GM23338 (cell line): Measurements from ENCODE around the gene CD82.

ENCODE experiments used
- EZH2 ChIP-seq: fragments of 200-600 bp; sonication (generic); IDR thresholded peaks from one replicate; pipeline ENCODE4 v1.8.0; 2017; ENCODE audit warnings: antibody characterized with exemption, mild to moderate bottlenecking, low read depth; ENCODE audit not compliant: unreplicated experiment
- JUNB ChIP-seq: IDR thresholded peaks from one replicate; pipeline ENCODE4 v1.6.1; 2016; ENCODE audit warnings: antibody characterized with exemption; ENCODE audit not compliant: unreplicated experiment
- POLR2AphosphoS5 ChIP-seq: IDR thresholded peaks from 2 replicates; pipeline ENCODE4 v1.6.1; 2016; ENCODE audit warnings: antibody characterized with exemption, low read depth
- REST ChIP-seq: IDR thresholded peaks from one replicate; pipeline ENCODE4 v1.6.1; 2018; ENCODE audit warnings: antibody characterized with exemption; ENCODE audit not compliant: unreplicated experiment
- TF ChIP-seq, protein P1 (sequence below), 2 experiments: fragments of 200-600 bp in 1 of 2; sonication (generic) in 1 of 2; conservative IDR thresholded peaks; 2 replicates each; pipeline versions ENCODE4 v1.5.1 to v1.6.1; 2016 to 2017; ENCODE audit warnings: antibody characterized with exemption in 2 of 2, low read depth in 2 of 2, mild to moderate bottlenecking in 2 of 2, moderate library complexity in 1 of 2

DNA sequence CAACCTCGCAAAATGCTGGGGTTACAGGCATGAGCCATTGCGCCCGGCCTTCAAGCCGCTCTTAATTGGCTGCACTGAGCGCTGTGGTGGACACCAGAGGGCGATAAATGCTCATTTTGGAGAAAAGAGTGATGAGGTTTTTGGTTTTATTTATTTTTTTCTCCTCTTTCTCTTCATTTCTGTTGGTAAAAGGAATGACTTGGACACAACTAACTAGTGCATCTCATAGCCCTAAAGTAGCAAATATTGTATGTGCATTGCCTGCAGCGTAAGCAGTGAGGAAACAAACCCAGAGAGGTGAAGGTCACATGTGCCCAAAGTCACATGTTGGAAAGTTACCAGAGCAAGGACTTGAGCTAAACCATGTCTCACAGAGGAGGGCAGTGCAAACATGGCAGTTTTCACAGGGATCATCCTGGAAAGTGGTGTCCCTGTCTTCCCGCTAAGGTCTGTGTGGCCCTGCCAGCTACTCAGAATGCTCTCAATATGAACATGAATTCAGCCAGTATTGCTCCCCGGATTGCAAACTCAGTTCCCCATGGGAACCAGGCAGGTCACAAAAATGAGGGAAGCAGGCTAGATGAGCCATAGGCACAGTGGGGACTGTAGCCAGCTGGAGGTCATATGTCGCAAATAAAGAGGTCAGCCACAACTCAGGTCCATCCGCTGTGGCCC lies 8.6 kb upstream of the CD82 start:
- TF ChIP-seq, protein P1, sequence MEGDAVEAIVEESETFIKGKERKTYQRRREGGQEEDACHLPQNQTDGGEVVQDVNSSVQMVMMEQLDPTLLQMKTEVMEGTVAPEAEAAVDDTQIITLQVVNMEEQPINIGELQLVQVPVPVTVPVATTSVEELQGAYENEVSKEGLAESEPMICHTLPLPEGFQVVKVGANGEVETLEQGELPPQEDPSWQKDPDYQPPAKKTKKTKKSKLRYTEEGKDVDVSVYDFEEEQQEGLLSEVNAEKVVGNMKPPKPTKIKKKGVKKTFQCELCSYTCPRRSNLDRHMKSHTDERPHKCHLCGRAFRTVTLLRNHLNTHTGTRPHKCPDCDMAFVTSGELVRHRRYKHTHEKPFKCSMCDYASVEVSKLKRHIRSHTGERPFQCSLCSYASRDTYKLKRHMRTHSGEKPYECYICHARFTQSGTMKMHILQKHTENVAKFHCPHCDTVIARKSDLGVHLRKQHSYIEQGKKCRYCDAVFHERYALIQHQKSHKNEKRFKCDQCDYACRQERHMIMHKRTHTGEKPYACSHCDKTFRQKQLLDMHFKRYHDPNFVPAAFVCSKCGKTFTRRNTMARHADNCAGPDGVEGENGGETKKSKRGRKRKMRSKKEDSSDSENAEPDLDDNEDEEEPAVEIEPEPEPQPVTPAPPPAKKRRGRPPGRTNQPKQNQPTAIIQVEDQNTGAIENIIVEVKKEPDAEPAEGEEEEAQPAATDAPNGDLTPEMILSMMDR (conservative IDR thresholded peaks at IDR 0.05; ENCODE audit: low read depth in 2 of 2) = peak; percentile 83 to 97
- TF ChIP-seq POLR2AphosphoS5 (no peak), JUNB (no peak), REST (no peak), EZH2 (no peak)
